Measurements from ENCODE around the gene RGS6. TPM values are rescaled to one million over a fixed set of nuclear protein-coding genes. Genes with fewer than 3 reads are reported as not detected.

RGS6 gene
- total RNA-seq, 6 donors from 2014 or later = 0.83 to 12.9 (median 2.2) TPM; not detected in 1

GRCh38 chr14:72404998-72405397 lies 472.8 kb downstream of the RGS6 start:
- peaks cover 0 to 5% (median 0%) of the 10 kb centered on the region in 4 donors for H3K9me3 ChIP-seq
- H3K4me1 ChIP-seq = peaks cover 0 to 3% (median 0%) of the 10 kb centered on the region in 4 donors
- H3K27me3 ChIP-seq = no peaks in the 10 kb centered on the region
- 58 to 89% methylated on average over 3 of the region's 3 CpGs for WGBS, 2 donors
- ATAC-seq (ENCODE audit: low FRiP score in 2 of 2) (no peak), DNase-seq (no peak)
- H3K4me3 ChIP-seq = no peak overlapping the region
- H3K36me3 ChIP-seq = no peaks in the 10 kb centered on the region
- H3K27ac ChIP-seq = no peak overlapping the region
- TF ChIP-seq, protein P1, sequence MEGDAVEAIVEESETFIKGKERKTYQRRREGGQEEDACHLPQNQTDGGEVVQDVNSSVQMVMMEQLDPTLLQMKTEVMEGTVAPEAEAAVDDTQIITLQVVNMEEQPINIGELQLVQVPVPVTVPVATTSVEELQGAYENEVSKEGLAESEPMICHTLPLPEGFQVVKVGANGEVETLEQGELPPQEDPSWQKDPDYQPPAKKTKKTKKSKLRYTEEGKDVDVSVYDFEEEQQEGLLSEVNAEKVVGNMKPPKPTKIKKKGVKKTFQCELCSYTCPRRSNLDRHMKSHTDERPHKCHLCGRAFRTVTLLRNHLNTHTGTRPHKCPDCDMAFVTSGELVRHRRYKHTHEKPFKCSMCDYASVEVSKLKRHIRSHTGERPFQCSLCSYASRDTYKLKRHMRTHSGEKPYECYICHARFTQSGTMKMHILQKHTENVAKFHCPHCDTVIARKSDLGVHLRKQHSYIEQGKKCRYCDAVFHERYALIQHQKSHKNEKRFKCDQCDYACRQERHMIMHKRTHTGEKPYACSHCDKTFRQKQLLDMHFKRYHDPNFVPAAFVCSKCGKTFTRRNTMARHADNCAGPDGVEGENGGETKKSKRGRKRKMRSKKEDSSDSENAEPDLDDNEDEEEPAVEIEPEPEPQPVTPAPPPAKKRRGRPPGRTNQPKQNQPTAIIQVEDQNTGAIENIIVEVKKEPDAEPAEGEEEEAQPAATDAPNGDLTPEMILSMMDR (IDR thresholded peaks at IDR 0.05) = no peak
- TF ChIP-seq POLR2AphosphoS5 (IDR thresholded peaks at IDR 0.05) (no peak), EP300 (IDR thresholded peaks at IDR 0.05) (no peak), POLR2A (IDR thresholded peaks at IDR 0.05) (no peak)

DNA sequence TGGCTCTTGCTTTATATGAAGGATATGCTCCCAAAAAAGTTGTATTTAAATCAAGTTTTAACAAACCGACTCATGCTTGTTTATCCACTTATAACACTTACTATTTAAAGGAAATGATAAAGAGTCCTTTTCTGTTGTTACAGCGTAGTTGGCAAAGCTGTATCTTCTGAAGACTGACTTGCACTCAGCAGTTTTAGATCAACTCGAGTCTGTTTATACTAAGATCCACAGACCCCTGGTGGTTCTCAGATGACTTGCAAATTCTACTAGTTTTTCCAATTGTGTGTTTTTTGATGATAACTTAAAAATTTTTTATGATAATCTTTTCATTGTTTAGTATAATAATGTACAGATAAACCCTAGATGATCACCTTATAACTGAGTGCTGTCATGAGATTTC lies 475.8 kb downstream of the RGS6 start:
- H3K4me3 ChIP-seq = no peak overlapping the region
- WGBS, 2 donors = 34 to 56% methylated on average over 3 of the region's 3 CpGs
- H3K27ac ChIP-seq = no peak overlapping the region

GRCh38 chr14:72409047-72409446 lies 476.8 kb downstream of the RGS6 start:
- Histone ChIP-seq H3K27me3 (no peaks in the 10 kb centered on the region), H3K4me1 (no peaks in the 10 kb centered on the region), H3K36me3 (no peaks in the 10 kb centered on the region), H3K27ac (no peak overlapping the region), H3K9me3 (peaks cover 0 to 5% (median 0%) of the 10 kb centered on the region in 4 donors), H3K4me3 (no peak overlapping the region)
- TF ChIP-seq POLR2A (IDR thresholded peaks at IDR 0.05) (no peak), EP300 (IDR thresholded peaks at IDR 0.05) (no peak), POLR2AphosphoS5 (IDR thresholded peaks at IDR 0.05) (no peak)
- TF ChIP-seq, protein P1 (IDR thresholded peaks at IDR 0.05) = no peak
- ATAC-seq (ENCODE audit: low FRiP score in 2 of 2) (no peak), DNase-seq (no peak)
- 96 to 97% methylated on average over 3 of the region's 3 CpGs for WGBS, 2 donors

More for the DNA sequence above, 475.8 kb downstream of the RGS6 start:
- ATAC-seq (ENCODE audit: low FRiP score in 2 of 2) (no peak), DNase-seq (no peak)
- no peaks in the 10 kb centered on the region for H3K27me3 ChIP-seq
- no peaks in the 10 kb centered on the region for H3K36me3 ChIP-seq
- TF ChIP-seq, protein P1 (IDR thresholded peaks at IDR 0.05) = no peak
- TF ChIP-seq POLR2AphosphoS5 (IDR thresholded peaks at IDR 0.05) (no peak), EP300 (IDR thresholded peaks at IDR 0.05) (no peak), POLR2A (IDR thresholded peaks at IDR 0.05) (no peak)
- peaks cover 0 to 5% (median 0%) of the 10 kb centered on the region in 4 donors for H3K9me3 ChIP-seq
- H3K4me1 ChIP-seq = no peaks in the 10 kb centered on the region

- Histone ChIP-seq H3K36me3 (no peaks in the 10 kb centered on the region), H3K27me3 (no peaks in the 10 kb centered on the region), H3K4me3 (no peak overlapping the region), H3K27ac (no peak overlapping the region), H3K4me1 (no peaks in the 10 kb centered on the region), H3K9me3 (peaks cover 0 to 10% (median 0%) of the 10 kb centered on the region in 4 donors)
- DNase-seq (no peak), ATAC-seq (ENCODE audit: low FRiP score in 2 of 2) (no peak)
- TF ChIP-seq, protein P1 (IDR thresholded peaks at IDR 0.05) = no peak
- TF ChIP-seq EP300 (IDR thresholded peaks at IDR 0.05) (no peak), POLR2AphosphoS5 (IDR thresholded peaks at IDR 0.05) (no peak), POLR2A (IDR thresholded peaks at IDR 0.05) (no peak)
- 94 to 100% methylated on average over 2 of the region's 2 CpGs for WGBS, 2 donors
These were observed 484.0 kb downstream of the RGS6 start for GRCh38 chr14:72416081-72416849.
